HepG2 (cell line): Measurements from ENCODE around the gene GAS2L1. TPM values are rescaled to one million over a fixed set of nuclear protein-coding genes. Genes with fewer than 3 reads are reported as not detected.
A peak's percentile ranks its signal among the peaks of the same experiment; 100 is the strongest.

Experiments used
- ARHGAP35 ChIP-seq: sonication (generic); formaldehyde crosslinking; IDR thresholded peaks from 2 replicates; pipeline ENCODE4 v1.9.0; 2022; ENCODE audit warnings: mild to moderate bottlenecking, inconsistent platforms, moderate library complexity, missing genetic modification reagents, borderline replicate concordance
- BORCS8-MEF2B ChIP-seq: sonication (generic); formaldehyde crosslinking; IDR thresholded peaks from 2 replicates; pipeline ENCODE4 v1.8.0; 2022; ENCODE audit warnings: mild to moderate bottlenecking, missing genetic modification reagents
- KLF6 ChIP-seq: IDR thresholded peaks from 2 replicates; pipeline ENCODE4 v1.8.0; 2016; ENCODE audit warnings: missing biosample characterization, missing genetic modification reagents
- MAFG ChIP-seq: sonication (generic); formaldehyde crosslinking; IDR thresholded peaks from 2 replicates; pipeline ENCODE4 v1.5.1; 2020; ENCODE audit warnings: mild to moderate bottlenecking, missing genetic modification reagents
- NR1H2 ChIP-seq: sonication (generic); formaldehyde crosslinking; IDR thresholded peaks from 2 replicates; pipeline ENCODE4 v1.8.1; 2022; ENCODE audit warnings: low read depth, missing genetic modification reagents, borderline replicate concordance
- RBAK ChIP-seq: sonication (generic); formaldehyde crosslinking; IDR thresholded peaks from 2 replicates; pipeline ENCODE4 v1.5.1; 2020; ENCODE audit warnings: mild to moderate bottlenecking, missing genetic modification reagents
- SALL1 ChIP-seq: sonication (generic); formaldehyde crosslinking; IDR thresholded peaks from 2 replicates; pipeline ENCODE4 v1.8.0; 2022; ENCODE audit warnings: mild to moderate bottlenecking, missing genetic modification reagents
- SOX13 ChIP-seq, 3 experiments: fragments of 450-650 bp in 1 of 3; sonication (generic) in 1 of 3; formaldehyde crosslinking in 1 of 3; IDR thresholded peaks in 2 of 3; conservative IDR thresholded peaks in 1 of 3; 2 replicates each; pipeline versions ENCODE4 v1.5.0 to v1.6.1; 2016 to 2020; ENCODE audit warnings: antibody characterized with exemption in 1 of 3, mild to moderate bottlenecking in 1 of 3, missing compliant biosample characterization in 1 of 3, missing genetic modification reagents in 1 of 3, moderate library complexity in 1 of 3
- SP1 ChIP-seq, 2 experiments: fragments of 450-650 bp in 1 of 2; sonication (generic) in 1 of 2; formaldehyde crosslinking in 1 of 2; IDR thresholded peaks; 2 replicates each; pipeline versions ENCODE4 v1.4.0 to v1.6.1; 2016 to 2020; ENCODE audit warnings: missing genetic modification reagents in 1 of 2
- ZNF446 ChIP-seq: sonication (generic); formaldehyde crosslinking; IDR thresholded peaks from 2 replicates; pipeline ENCODE4 v1.5.0; 2020; ENCODE audit warnings: mild to moderate bottlenecking, missing genetic modification reagents
- ZNF496 ChIP-seq: sonication (generic); formaldehyde crosslinking; IDR thresholded peaks from 2 replicates; pipeline ENCODE4 v1.8.1; 2023; ENCODE audit warnings: mild to moderate bottlenecking, moderate library complexity, missing genetic modification reagents; ENCODE audit not compliant: insufficient replicate concordance
- ZNF761 ChIP-seq: sonication (generic); formaldehyde crosslinking; conservative IDR thresholded peaks from 2 replicates; pipeline ENCODE4 v1.4.0; 2020; ENCODE audit warnings: mild to moderate bottlenecking, missing genetic modification reagents
- polyA plus RNA-seq, 8 experiments: library from polyadenylated mRNA; depleted of rRNA in 3 of 8; stranded (reverse) in 7 of 8; unstranded in 1 of 8; fragments of >200 nt; fragmentation: Illumina TruSeq in 4 of 8; extraction: Trizol in 4 of 8; gene quantifications; 2 replicates each; pipeline versions ENCODE4 v1.2.1 to v1.2.3, GENCODE V29; 2011 to 2016; ENCODE audit warnings: low read depth in 4 of 8, missing spikeins in 1 of 8, mixed read lengths in 1 of 8; ENCODE audit not compliant: insufficient read depth in 1 of 8
- total RNA-seq, 5 experiments: library from RNA; depleted of rRNA; stranded (reverse); fragments of >200 nt; fragmentation: Illumina TruSeq; extraction: Trizol; gene quantifications; 2 replicates each; pipeline ENCODE4 v1.2.3, GENCODE V29; 2016; ENCODE audit warnings: low read depth in 1 of 5
- TF ChIP-seq, protein P1 (sequence below): sonication (generic); formaldehyde crosslinking; conservative IDR thresholded peaks from 2 replicates; pipeline ENCODE4 v1.4.0; 2020; ENCODE audit warnings: missing genetic modification reagents
- TF ChIP-seq, protein P2 (sequence below): sonication (generic); formaldehyde crosslinking; IDR thresholded peaks from 2 replicates; pipeline ENCODE4 v1.5.1; 2020; ENCODE audit warnings: mild to moderate bottlenecking, missing genetic modification reagents, moderate library complexity
- TF ChIP-seq, protein P3 (sequence below): fragments of 450-650 bp; IDR thresholded peaks from 2 replicates; pipeline ENCODE4 v1.6.1; 2017
- TF ChIP-seq, protein P4 (sequence below): sonication (generic); formaldehyde crosslinking; IDR thresholded peaks from 2 replicates; pipeline ENCODE4 v1.9.0; 2021; ENCODE audit warnings: missing genetic modification reagents, borderline replicate concordance

The GAS2L1 gene
- total and polyA plus RNA-seq, 2 of the 13 experiments (the other 11 are each of a cell fraction or from before 2014, with no cell fraction given): 1.8 to 3.3 TPM

DNA sequence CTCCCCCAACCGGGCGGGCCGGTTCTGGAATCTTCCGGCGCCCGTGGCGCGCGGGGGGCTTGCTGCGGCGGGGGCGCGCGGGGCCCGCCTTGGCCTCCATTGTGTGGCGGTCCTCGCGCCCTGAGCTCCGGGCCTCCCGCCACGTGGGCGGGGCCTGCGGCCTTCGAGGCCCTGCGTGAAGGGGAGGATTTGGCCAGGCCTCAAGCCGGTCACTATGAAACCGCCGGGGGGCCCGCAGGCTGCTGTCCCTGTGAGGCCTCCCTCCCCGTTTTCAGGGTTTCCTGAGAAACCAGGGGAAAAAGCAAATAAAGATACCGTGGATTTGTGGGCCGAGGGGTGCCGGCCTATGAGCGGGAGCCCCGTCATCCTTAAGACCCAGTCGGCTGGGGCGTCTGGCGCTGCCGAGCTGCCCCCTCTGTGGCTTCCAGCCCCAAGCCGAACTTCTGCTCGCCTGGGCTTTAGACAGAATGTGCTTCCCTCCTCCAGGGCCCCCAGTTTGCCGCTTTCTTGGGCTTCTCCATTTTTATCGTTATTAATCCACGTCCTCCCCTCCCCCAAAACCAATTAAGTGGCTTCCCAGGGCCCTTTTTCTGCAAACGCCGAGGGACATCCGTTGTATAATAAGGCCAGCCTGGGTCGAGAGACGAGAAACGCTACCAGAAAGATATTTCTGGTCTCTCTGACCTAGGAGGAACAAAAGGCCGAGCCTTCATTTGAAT lies 37.8 kb upstream of the GAS2L1 start (continued):
- TF ChIP-seq, protein P1, sequence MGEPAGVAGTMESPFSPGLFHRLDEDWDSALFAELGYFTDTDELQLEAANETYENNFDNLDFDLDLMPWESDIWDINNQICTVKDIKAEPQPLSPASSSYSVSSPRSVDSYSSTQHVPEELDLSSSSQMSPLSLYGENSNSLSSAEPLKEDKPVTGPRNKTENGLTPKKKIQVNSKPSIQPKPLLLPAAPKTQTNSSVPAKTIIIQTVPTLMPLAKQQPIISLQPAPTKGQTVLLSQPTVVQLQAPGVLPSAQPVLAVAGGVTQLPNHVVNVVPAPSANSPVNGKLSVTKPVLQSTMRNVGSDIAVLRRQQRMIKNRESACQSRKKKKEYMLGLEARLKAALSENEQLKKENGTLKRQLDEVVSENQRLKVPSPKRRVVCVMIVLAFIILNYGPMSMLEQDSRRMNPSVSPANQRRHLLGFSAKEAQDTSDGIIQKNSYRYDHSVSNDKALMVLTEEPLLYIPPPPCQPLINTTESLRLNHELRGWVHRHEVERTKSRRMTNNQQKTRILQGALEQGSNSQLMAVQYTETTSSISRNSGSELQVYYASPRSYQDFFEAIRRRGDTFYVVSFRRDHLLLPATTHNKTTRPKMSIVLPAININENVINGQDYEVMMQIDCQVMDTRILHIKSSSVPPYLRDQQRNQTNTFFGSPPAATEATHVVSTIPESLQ (CRISPR knock-in tag): no peak
- TF ChIP-seq ZNF496 (CRISPR knock-in tag): no peak
- TF ChIP-seq, protein P2, sequence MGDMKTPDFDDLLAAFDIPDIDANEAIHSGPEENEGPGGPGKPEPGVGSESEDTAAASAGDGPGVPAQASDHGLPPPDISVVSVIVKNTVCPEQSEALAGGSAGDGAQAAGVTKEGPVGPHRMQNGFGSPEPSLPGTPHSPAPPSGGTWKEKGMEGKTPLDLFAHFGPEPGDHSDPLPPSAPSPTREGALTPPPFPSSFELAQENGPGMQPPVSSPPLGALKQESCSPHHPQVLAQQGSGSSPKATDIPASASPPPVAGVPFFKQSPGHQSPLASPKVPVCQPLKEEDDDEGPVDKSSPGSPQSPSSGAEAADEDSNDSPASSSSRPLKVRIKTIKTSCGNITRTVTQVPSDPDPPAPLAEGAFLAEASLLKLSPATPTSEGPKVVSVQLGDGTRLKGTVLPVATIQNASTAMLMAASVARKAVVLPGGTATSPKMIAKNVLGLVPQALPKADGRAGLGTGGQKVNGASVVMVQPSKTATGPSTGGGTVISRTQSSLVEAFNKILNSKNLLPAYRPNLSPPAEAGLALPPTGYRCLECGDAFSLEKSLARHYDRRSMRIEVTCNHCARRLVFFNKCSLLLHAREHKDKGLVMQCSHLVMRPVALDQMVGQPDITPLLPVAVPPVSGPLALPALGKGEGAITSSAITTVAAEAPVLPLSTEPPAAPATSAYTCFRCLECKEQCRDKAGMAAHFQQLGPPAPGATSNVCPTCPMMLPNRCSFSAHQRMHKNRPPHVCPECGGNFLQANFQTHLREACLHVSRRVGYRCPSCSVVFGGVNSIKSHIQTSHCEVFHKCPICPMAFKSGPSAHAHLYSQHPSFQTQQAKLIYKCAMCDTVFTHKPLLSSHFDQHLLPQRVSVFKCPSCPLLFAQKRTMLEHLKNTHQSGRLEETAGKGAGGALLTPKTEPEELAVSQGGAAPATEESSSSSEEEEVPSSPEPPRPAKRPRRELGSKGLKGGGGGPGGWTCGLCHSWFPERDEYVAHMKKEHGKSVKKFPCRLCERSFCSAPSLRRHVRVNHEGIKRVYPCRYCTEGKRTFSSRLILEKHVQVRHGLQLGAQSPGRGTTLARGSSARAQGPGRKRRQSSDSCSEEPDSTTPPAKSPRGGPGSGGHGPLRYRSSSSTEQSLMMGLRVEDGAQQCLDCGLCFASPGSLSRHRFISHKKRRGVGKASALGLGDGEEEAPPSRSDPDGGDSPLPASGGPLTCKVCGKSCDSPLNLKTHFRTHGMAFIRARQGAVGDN: peak; percentile 95
- 0 out of 2 replicates have a peak, but pooled peaks have one; percentile 30 for TF ChIP-seq ARHGAP35 (CRISPR knock-in tag)
- TF ChIP-seq SALL1: peak; percentile 24
- TF ChIP-seq ZNF446 (CRISPR knock-in tag): peak; percentile 75
- TF ChIP-seq, protein P3, sequence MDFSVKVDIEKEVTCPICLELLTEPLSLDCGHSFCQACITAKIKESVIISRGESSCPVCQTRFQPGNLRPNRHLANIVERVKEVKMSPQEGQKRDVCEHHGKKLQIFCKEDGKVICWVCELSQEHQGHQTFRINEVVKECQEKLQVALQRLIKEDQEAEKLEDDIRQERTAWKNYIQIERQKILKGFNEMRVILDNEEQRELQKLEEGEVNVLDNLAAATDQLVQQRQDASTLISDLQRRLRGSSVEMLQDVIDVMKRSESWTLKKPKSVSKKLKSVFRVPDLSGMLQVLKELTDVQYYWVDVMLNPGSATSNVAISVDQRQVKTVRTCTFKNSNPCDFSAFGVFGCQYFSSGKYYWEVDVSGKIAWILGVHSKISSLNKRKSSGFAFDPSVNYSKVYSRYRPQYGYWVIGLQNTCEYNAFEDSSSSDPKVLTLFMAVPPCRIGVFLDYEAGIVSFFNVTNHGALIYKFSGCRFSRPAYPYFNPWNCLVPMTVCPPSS: no peak
- 0 out of 2 replicates have a peak, but pooled peaks have one; percentile 37 for TF ChIP-seq BORCS8-MEF2B (CRISPR knock-in tag)
- no peak for TF ChIP-seq ZNF761
- no peak for TF ChIP-seq MAFG (CRISPR knock-in tag)
- TF ChIP-seq, protein P4, sequence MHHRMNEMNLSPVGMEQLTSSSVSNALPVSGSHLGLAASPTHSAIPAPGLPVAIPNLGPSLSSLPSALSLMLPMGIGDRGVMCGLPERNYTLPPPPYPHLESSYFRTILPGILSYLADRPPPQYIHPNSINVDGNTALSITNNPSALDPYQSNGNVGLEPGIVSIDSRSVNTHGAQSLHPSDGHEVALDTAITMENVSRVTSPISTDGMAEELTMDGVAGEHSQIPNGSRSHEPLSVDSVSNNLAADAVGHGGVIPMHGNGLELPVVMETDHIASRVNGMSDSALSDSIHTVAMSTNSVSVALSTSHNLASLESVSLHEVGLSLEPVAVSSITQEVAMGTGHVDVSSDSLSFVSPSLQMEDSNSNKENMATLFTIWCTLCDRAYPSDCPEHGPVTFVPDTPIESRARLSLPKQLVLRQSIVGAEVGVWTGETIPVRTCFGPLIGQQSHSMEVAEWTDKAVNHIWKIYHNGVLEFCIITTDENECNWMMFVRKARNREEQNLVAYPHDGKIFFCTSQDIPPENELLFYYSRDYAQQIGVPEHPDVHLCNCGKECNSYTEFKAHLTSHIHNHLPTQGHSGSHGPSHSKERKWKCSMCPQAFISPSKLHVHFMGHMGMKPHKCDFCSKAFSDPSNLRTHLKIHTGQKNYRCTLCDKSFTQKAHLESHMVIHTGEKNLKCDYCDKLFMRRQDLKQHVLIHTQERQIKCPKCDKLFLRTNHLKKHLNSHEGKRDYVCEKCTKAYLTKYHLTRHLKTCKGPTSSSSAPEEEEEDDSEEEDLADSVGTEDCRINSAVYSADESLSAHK (CRISPR knock-in tag): no peak
- TF ChIP-seq SP1 (IDR thresholded peaks at IDR 0.05): no peak
- peak; percentile 36; the same call in 1 of the 2 replicates for TF ChIP-seq SP1 (CRISPR knock-in tag; IDR thresholded peaks at IDR 0.05)
- 0 out of 2 replicates have a peak, but pooled peaks have one; percentile 51 for TF ChIP-seq NR1H2 (CRISPR knock-in tag)
- no peak for TF ChIP-seq RBAK (CRISPR knock-in tag)
- TF ChIP-seq KLF6 (CRISPR knock-in tag): peak; percentile 87; the same call in 1 of the 2 replicates
- no peak for TF ChIP-seq SOX13 (IDR thresholded peaks at IDR 0.05)
- no peak; a peak in 1 of 4 replicates for TF ChIP-seq SOX13 (CRISPR knock-in tag; conservative IDR thresholded peaks at IDR 0.05 in 1 of 2, IDR thresholded peaks at IDR 0.05 in 1 of 2)
